ENCODE data around the gene PRC1. TPM values are rescaled to one million over a fixed set of nuclear protein-coding genes. Genes with fewer than 3 reads are reported as not detected.
A peak's percentile ranks its signal among the peaks of the same experiment; 100 is the strongest.

PRC1 gene
- total RNA-seq, 1 donor from 2014 or later = 9.3 TPM

DNA sequence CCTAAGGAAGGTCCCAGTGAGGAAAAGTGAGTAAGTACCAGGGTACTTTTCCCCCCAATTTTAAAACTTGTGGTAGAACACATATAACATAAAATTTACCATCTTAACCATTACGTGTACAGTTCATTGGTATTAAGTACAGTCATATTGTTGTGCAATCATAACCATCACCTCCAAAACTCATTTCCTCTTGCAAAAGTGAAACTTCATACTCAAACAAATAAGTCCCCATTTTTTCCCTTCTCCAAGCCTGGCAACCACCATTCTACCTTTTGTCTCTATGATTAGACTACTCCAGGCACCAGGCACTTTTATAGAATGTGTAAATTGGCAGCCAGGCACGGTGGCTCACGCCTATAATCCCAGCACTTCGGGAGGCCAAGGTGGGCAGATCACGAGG is 12.2 kb downstream of the PRC1 start:
- H3K27ac Mint-ChIP-seq = peak overlapping the region; percentile 77
- ChIA-PET CTCF (interaction anchor here (4.0 kb wide), 1 partner anchor 26 kb away, joined by 26 read pairs; no protein-coding TSS in a partner anchor), POLR2A (interaction anchor here (1.0 to 2.4 kb wide), 5 partner anchors 12 to 79 kb away, joined by 3 to 17 read pairs (median 4); partner anchors contain the start of genes MAN2A2 and RCCD1)
- H3K9me3 Mint-ChIP-seq = no peaks in the 10 kb centered on the region
- H3K4me3 Mint-ChIP-seq = peak overlapping the region; percentile 21
- H3K27me3 Mint-ChIP-seq = no peaks in the 10 kb centered on the region
- peaks cover 4% of the 10 kb centered on the region for H3K36me3 Mint-ChIP-seq (ENCODE audit: low read depth)
- intact Hi-C loops (cut with micrococcal nuclease) = no loop called here
- DNase-seq (no peak), ATAC-seq (ENCODE audit: low read depth) (peak; percentile 43)
- H3K4me1 Mint-ChIP-seq = peaks cover 32% of the 10 kb centered on the region
- TF ChIP-seq, protein P1, sequence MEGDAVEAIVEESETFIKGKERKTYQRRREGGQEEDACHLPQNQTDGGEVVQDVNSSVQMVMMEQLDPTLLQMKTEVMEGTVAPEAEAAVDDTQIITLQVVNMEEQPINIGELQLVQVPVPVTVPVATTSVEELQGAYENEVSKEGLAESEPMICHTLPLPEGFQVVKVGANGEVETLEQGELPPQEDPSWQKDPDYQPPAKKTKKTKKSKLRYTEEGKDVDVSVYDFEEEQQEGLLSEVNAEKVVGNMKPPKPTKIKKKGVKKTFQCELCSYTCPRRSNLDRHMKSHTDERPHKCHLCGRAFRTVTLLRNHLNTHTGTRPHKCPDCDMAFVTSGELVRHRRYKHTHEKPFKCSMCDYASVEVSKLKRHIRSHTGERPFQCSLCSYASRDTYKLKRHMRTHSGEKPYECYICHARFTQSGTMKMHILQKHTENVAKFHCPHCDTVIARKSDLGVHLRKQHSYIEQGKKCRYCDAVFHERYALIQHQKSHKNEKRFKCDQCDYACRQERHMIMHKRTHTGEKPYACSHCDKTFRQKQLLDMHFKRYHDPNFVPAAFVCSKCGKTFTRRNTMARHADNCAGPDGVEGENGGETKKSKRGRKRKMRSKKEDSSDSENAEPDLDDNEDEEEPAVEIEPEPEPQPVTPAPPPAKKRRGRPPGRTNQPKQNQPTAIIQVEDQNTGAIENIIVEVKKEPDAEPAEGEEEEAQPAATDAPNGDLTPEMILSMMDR (IDR thresholded peaks at IDR 0.05) = no peak

DNA sequence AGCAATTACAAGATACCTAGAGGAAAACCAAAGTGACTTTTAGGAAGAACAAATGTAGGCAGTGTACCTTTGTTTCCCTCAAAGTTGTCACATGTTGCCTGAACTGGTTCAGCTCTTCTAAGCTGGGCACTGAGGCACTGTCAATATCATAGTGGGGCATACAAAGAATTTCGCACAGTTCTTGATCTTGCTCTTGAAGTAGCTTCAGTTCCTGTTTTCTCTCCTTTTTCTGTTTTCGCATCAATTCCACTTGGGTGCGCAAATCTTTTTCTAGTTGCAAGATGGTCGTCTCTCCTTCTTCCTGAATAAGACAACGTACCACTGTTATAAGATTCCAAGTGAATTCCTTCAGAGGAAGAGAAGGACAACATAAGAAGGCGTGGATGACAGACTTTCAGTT is 12.7 kb downstream of the PRC1 start:
- Mint-ChIP-seq H3K27me3 (no peaks in the 10 kb centered on the region), H3K36me3 (ENCODE audit: low read depth) (peaks cover 4% of the 10 kb centered on the region), H3K4me3 (peak overlapping the region; percentile 21), H3K4me1 (peaks cover 28% of the 10 kb centered on the region), H3K27ac (peak overlapping the region; percentile 77), H3K9me3 (no peaks in the 10 kb centered on the region)
- TF ChIP-seq, protein P1 (IDR thresholded peaks at IDR 0.05) = no peak
- ChIA-PET CTCF (interaction anchor here (1.5 to 4.0 kb wide), 2 partner anchors 26 to 79 kb away, joined by 4 to 26 read pairs; no protein-coding TSS in a partner anchor), POLR2A (interaction anchor here (0.7 to 2.4 kb wide), 5 partner anchors 9 to 79 kb away, joined by 3 to 17 read pairs (median 4); partner anchors contain the start of genes MAN2A2 and RCCD1)
- peak; percentile 94 for ATAC-seq (ENCODE audit: low read depth)
- intact Hi-C loops (cut with micrococcal nuclease) = loop anchor here (2.0 kb wide), 1 partner anchor 27 kb away; the partner anchor contains the start of gene RCCD1
- DNase-seq = no peak

DNA sequence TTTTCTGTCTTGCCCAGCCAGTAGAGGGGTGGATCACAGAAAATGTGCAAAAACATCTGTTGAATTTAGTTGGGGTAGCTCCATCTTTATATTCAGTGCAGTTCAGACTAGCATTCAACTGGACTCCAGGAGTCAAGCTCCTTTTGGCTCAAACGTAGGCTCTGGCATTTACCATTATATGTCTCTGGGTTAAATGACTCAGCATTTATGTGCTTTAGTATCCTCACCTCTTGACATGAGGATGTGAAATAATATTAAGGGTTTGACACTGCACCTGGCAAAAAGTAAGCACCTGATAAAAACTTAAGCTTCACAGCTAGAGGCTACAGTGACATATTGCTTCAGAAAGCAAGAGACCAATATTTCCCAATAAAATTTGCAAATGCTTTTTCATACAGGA is 14.8 kb downstream of the PRC1 start:
- Mint-ChIP-seq H3K36me3 (ENCODE audit: low read depth) (peaks cover 12% of the 10 kb centered on the region), H3K27me3 (no peaks in the 10 kb centered on the region), H3K4me1 (peaks cover 20% of the 10 kb centered on the region), H3K27ac (no peak overlapping the region), H3K9me3 (no peaks in the 10 kb centered on the region), H3K4me3 (no peak overlapping the region)
- ATAC-seq (ENCODE audit: low read depth) (no peak), DNase-seq (no peak)
- TF ChIP-seq, protein P1 (IDR thresholded peaks at IDR 0.05) = no peak
- ChIA-PET POLR2A (no interaction called here), CTCF (interaction anchor here (1.0 to 4.0 kb wide), 4 partner anchors 13 to 53 kb away, joined by 3 to 26 read pairs (median 4); no protein-coding TSS in a partner anchor)
- intact Hi-C loops (cut with micrococcal nuclease) = no loop called here

DNA sequence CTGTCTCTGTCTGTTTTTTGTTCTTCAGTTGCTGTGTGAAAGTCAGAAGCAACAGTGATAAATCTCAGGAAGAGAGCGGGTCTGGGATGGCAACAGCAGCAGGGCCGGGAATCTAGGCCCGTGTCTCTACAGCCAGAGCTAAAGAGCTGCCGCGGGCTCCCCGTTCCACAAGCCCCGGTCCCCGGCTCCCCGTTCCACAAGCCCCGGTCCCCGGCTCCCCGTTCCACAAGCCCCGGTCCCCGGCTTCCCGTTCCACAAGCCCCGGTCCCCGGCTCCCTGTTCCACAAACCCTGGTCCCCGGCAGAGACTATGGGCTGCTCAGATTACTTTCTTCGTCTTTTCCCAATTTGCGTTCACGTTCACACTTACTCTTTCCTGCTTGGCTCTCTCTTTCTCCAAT is 20.1 kb downstream of the PRC1 start:
- intact Hi-C loops (cut with micrococcal nuclease) = no loop called here
- no peak for ATAC-seq (ENCODE audit: low read depth)
- ChIA-PET POLR2A (no interaction called here), CTCF (no interaction called here)
- no peaks in the 10 kb centered on the region for H3K4me1 Mint-ChIP-seq
- TF ChIP-seq, protein P1 (IDR thresholded peaks at IDR 0.05) = no peak
- H3K9me3 Mint-ChIP-seq = no peaks in the 10 kb centered on the region
- no peak for DNase-seq
- H3K27me3 Mint-ChIP-seq = no peaks in the 10 kb centered on the region
- peaks cover 26% of the 10 kb centered on the region for H3K36me3 Mint-ChIP-seq (ENCODE audit: low read depth)
- no peak overlapping the region for H3K27ac Mint-ChIP-seq
- no peak overlapping the region for H3K4me3 Mint-ChIP-seq

DNA sequence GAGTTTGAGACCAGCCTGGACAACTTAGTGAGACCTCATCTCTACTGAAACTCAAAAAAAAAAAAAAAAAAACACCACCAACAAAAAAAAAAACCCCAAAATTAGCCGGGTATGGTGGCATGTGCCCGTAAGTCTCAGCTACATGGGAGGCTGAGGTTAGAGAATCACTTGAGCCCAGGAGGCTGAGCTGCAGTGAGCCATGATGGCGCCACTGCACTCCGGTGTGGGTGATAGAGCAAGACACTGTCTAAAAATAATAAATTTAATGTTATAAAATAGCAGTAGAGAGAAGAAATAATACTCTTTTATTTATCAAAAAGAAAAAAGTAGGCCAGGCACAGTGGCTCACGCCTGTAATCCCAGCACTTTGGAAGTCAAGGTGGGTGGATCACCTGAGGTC is 22.2 kb downstream of the PRC1 start:
- POLR2A ChIA-PET = interaction anchor here (0.6 to 0.8 kb wide), 2 partner anchors 9 to 18 kb away, joined by 3 to 4 read pairs; partner anchors contain the start of gene RCCD1
- ATAC-seq (ENCODE audit: low read depth) = no peak
- CTCF ChIA-PET = interaction anchor here (0.6 kb wide), 1 partner anchor 812 kb away, joined by 3 read pairs; no protein-coding TSS in a partner anchor
- no peak overlapping the region for H3K27ac Mint-ChIP-seq
- peaks cover 27% of the 10 kb centered on the region for H3K36me3 Mint-ChIP-seq (ENCODE audit: low read depth)
- TF ChIP-seq, protein P1 (IDR thresholded peaks at IDR 0.05) = no peak
- no peaks in the 10 kb centered on the region for H3K27me3 Mint-ChIP-seq
- no peaks in the 10 kb centered on the region for H3K9me3 Mint-ChIP-seq
- intact Hi-C loops (cut with micrococcal nuclease) = no loop called here
- no peak for DNase-seq
- H3K4me1 Mint-ChIP-seq = no peaks in the 10 kb centered on the region
- no peak overlapping the region for H3K4me3 Mint-ChIP-seq

Measured in activated B cell treated with CpG ODN at 0.5 μM for 24 hours (primary cell).